ENCODE results near the gene AKR7A2.
"Not testable (repeated sequence)": the region's sequence is repeated elsewhere in the genome, so short reads cannot be mapped to it uniquely, and the experiment has no call there.

AKR7A2 gene

GRCh38 chr1:19257178-19257914 is 54.6 kb downstream of the AKR7A2 start:
- H3K27me3 ChIP-seq (ENCODE audit: low read length): no peaks in the 10 kb centered on the region
- H3K4me2 ChIP-seq (ENCODE audit: low read depth, low read length, poor library complexity, severe bottlenecking): no peak overlapping the region
- no peak overlapping the region for H3K9ac ChIP-seq (ENCODE audit: low read length)
- H3K4me3 ChIP-seq (ENCODE audit: insufficient read depth, low read length, poor library complexity, severe bottlenecking): no peak overlapping the region
- no peaks in the 10 kb centered on the region for H3K9me2 ChIP-seq (replicated peaks; ENCODE audit: insufficient read depth, low read length)
- TF ChIP-seq CTCF (IDR thresholded peaks at IDR 0.05; ENCODE audit: insufficient read depth, low read length, poor library complexity, severe bottlenecking) (no peak), EZH2phosphoT487 (conservative IDR thresholded peaks at IDR 0.05; ENCODE audit: low read length) (no peak)
- H3K79me2 ChIP-seq (ENCODE audit: insufficient read depth, low read length): peaks cover 35% of the 10 kb centered on the region
- H3K27ac ChIP-seq (ENCODE audit: low read depth, low read length): no peak overlapping the region
- H3F3A ChIP-seq (ENCODE audit: insufficient read depth): no peaks in the 10 kb centered on the region
- no peak overlapping the region for H2AFZ ChIP-seq (ENCODE audit: low read depth, low read length, severe bottlenecking)
- no peaks in the 10 kb centered on the region; the same call in 1 of the 2 replicates for H4K20me1 ChIP-seq (ENCODE audit: low read depth, low read length)
- H3K9me3 ChIP-seq (ENCODE audit: insufficient read depth, low read length): no peaks in the 10 kb centered on the region
- H3K36me3 ChIP-seq (ENCODE audit: low read length): no peaks in the 10 kb centered on the region

GRCh38 chr1:19256301-19256700 is 55.6 kb downstream of the AKR7A2 start:
- H3K27ac ChIP-seq (ENCODE audit: low read depth, low read length); H2AFZ ChIP-seq (ENCODE audit: low read depth, low read length, severe bottlenecking); H3K9me2 ChIP-seq (replicated peaks; ENCODE audit: insufficient read depth, low read length); H3K4me3 ChIP-seq (ENCODE audit: insufficient read depth, low read length, poor library complexity, severe bottlenecking); H3K9ac ChIP-seq (ENCODE audit: low read length); H3F3A ChIP-seq (ENCODE audit: insufficient read depth); H4K20me1 ChIP-seq (ENCODE audit: low read depth, low read length); H3K27me3 ChIP-seq (ENCODE audit: low read length); H3K4me2 ChIP-seq (ENCODE audit: low read depth, low read length, poor library complexity, severe bottlenecking); H3K36me3 ChIP-seq (ENCODE audit: low read length); H3K9me3 ChIP-seq (ENCODE audit: insufficient read depth, low read length): not testable (repeated sequence)
- peaks cover 44% of the 10 kb centered on the region for H3K79me2 ChIP-seq (ENCODE audit: insufficient read depth, low read length)

GRCh38 chr1:19255288-19255687 is 56.7 kb downstream of the AKR7A2 start:
- Histone ChIP-seq H3F3A (ENCODE audit: insufficient read depth) (no peaks in the 10 kb centered on the region), H3K36me3 (ENCODE audit: low read length) (no peaks in the 10 kb centered on the region), H3K27me3 (ENCODE audit: low read length) (no peaks in the 10 kb centered on the region), H2AFZ (ENCODE audit: low read depth, low read length, severe bottlenecking) (no peak overlapping the region), H3K4me3 (ENCODE audit: insufficient read depth, low read length, poor library complexity, severe bottlenecking) (no peak overlapping the region), H3K9me3 (ENCODE audit: insufficient read depth, low read length) (no peaks in the 10 kb centered on the region), H3K9ac (ENCODE audit: low read length) (no peak overlapping the region), H3K27ac (ENCODE audit: low read depth, low read length) (no peak overlapping the region), H3K4me2 (ENCODE audit: low read depth, low read length, poor library complexity, severe bottlenecking) (no peak overlapping the region), H3K79me2 (ENCODE audit: insufficient read depth, low read length) (peaks cover 54% of the 10 kb centered on the region), H4K20me1 (ENCODE audit: low read depth, low read length) (no peaks in the 10 kb centered on the region; the same call in 1 of the 2 replicates), H3K9me2 (replicated peaks; ENCODE audit: insufficient read depth, low read length) (no peaks in the 10 kb centered on the region)
- TF ChIP-seq CTCF (IDR thresholded peaks at IDR 0.05; ENCODE audit: insufficient read depth, low read length, poor library complexity, severe bottlenecking): no peak

- Histone ChIP-seq H3F3A (ENCODE audit: insufficient read depth) (no peaks in the 10 kb centered on the region), H3K9ac (ENCODE audit: low read length) (no peak overlapping the region), H3K4me2 (ENCODE audit: low read depth, low read length, poor library complexity, severe bottlenecking) (no peak overlapping the region), H3K9me3 (ENCODE audit: insufficient read depth, low read length) (no peaks in the 10 kb centered on the region), H3K9me2 (replicated peaks; ENCODE audit: insufficient read depth, low read length) (no peaks in the 10 kb centered on the region), H3K4me3 (ENCODE audit: insufficient read depth, low read length, poor library complexity, severe bottlenecking) (no peak overlapping the region), H4K20me1 (ENCODE audit: low read depth, low read length) (no peaks in the 10 kb centered on the region; the same call in 1 of the 2 replicates), H2AFZ (ENCODE audit: low read depth, low read length, severe bottlenecking) (no peak overlapping the region), H3K27me3 (ENCODE audit: low read length) (no peaks in the 10 kb centered on the region), H3K79me2 (ENCODE audit: insufficient read depth, low read length) (peaks cover 63% of the 10 kb centered on the region), H3K27ac (ENCODE audit: low read depth, low read length) (no peak overlapping the region), H3K36me3 (ENCODE audit: low read length) (no peaks in the 10 kb centered on the region)
- TF ChIP-seq EZH2phosphoT487 (conservative IDR thresholded peaks at IDR 0.05; ENCODE audit: low read length) (no peak), CTCF (IDR thresholded peaks at IDR 0.05; ENCODE audit: insufficient read depth, low read length, poor library complexity, severe bottlenecking) (no peak)
Measured at GRCh38 chr1:19254416-19254815, 57.5 kb downstream of the AKR7A2 start.
